Measurements from ENCODE around the gene PTPRG.

DNA sequence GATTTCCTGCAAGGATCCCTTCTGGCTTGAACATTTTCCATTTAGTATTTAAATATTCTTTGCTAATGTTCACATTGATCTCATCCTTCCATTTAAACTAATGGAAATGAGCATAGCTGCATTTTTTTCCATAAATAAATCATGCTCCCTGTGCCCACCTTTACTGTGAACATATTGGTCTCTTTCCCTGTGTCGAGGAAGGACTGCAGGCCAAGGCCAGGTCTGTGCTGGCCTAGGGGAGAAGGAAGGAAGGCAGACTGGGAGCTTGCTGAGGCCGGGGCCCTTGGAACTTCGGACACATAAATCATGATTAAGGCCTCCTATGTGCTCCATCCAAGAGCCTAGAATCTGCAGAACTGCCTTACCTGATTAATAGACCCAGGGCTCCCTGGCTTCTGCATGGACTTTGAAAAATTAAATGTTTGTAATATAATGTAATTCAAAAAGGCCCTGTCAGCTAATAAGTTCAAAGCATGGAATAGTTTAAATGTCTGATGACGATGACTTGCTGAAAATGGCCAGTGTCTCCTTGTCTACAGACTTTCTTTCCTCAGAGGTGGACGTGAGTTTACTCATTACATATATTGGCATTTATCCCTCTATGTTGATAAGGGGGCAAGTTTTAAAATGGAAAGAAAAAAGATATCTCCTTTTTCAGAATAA is 636.1 kb downstream of the PTPRG start:
- TF ChIP-seq, protein P1, sequence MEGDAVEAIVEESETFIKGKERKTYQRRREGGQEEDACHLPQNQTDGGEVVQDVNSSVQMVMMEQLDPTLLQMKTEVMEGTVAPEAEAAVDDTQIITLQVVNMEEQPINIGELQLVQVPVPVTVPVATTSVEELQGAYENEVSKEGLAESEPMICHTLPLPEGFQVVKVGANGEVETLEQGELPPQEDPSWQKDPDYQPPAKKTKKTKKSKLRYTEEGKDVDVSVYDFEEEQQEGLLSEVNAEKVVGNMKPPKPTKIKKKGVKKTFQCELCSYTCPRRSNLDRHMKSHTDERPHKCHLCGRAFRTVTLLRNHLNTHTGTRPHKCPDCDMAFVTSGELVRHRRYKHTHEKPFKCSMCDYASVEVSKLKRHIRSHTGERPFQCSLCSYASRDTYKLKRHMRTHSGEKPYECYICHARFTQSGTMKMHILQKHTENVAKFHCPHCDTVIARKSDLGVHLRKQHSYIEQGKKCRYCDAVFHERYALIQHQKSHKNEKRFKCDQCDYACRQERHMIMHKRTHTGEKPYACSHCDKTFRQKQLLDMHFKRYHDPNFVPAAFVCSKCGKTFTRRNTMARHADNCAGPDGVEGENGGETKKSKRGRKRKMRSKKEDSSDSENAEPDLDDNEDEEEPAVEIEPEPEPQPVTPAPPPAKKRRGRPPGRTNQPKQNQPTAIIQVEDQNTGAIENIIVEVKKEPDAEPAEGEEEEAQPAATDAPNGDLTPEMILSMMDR (IDR thresholded peaks at IDR 0.05; ENCODE audit: low read depth, low read length, missing input control): no peak
- TF ChIP-seq YY1 (IDR thresholded peaks at IDR 0.05) (no peak), SP1 (IDR thresholded peaks at IDR 0.05) (no peak), HNF4A (conservative IDR thresholded peaks at IDR 0.05) (no peak), TAF1 (conservative IDR thresholded peaks at IDR 0.05) (no peak), MAX (IDR thresholded peaks at IDR 0.05) (no peak), GABPA (IDR thresholded peaks at IDR 0.05 in 1 of 2, conservative IDR thresholded peaks at IDR 0.05 in 1 of 2) (no peak), JUND (IDR thresholded peaks at IDR 0.05) (no peak)

Data from liver (tissue), 3 donors.